ENCODE measurements around the gene SHISA9.

Gene SHISA9

DNA sequence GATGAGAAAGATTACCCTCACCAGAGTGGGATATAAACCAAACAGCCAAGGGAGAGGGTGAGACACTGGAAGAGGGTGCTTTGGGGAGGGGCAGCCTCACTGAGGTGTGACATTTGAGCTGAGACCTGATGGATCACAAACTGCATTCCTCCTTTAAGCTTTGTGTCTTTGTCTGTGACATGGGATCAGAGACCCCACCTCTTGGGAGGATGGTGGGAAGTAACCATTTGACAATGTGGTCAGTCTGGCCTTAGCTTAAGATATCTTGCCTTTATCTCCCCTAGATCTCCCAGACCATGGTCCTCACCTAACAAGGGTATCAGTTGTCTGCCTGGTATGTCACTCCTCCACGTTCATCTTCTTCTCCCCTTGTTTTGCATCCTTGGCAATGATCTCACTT lies 163.4 kb downstream of the SHISA9 start:
- DNase-seq = no peak

DNA sequence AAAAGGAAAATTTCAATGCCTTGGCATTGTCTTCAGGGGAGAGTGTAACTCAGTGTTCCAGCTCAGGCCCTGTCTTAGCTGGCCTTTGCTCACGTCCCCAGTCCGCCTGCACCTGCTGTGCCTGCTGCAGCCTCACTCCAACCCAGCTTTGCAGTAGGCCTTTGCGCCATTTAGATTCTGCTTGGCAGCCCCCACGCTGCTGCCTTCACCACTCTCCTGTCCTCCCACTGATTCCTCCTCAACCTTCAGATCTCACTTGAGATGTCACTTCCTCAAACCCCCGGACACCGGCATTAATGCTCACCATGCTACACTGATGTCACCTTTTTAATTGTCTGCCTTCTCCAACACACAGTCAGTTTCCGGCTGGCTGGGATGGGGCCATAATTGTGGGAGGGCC lies 166.2 kb downstream of the SHISA9 start:
- DNase-seq = peak in 18 of 56 donors; percentile 5 to 60 (median 14)

DNA sequence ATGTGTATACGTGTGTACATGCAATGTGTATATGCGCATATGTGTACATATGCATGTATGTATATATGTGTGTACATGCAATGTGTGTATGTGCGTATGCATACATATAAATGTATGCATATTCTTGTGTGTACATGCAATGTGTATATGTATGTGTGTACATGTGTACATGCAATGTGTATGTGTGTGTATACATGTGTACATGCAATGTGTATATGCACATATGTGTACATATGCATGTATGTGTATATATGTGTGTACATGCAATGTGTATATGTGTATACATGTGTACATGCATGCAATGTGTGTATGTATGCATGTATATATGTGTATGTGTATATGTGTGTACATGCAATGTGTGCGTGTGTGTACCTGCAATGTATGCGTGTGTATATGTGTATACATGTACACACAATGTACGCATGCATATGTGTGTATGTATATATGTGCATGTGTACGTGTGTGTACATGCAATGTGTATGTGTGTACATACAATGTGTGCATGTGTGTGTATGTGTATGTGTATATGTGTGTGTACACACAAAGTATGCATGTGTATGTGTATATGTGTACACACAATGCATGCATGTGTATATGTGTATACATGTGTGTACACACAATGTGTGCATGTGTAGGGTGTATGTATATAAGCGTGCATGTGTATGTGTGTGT lies 167.7 kb downstream of the SHISA9 start:
- DNase-seq = no peak

GRCh38 chr16:13070268-13070667 lies 168.9 kb downstream of the SHISA9 start:
- peak in 37 of 56 donors; percentile 5 to 73 (median 27) for DNase-seq

DNA sequence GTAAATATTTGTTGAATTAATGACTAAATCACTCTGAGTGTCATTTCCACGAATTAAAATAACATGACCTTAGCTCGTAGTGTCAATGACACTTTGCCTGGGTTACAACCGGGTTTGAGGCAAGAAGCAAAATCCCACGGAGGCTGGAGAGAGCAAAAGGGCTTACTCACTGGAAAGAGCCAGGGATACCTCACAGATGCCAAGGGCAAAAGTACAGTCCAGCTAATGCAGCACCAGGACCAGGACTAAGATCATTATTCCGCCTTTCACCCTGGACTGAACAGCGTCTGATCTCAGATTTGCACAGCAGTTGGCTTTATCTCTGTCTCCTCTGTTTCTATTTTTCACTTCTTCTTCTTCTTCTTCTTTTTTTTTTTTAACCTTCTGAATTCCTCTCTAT lies 175.5 kb downstream of the SHISA9 start:
- no peak for DNase-seq

DNA sequence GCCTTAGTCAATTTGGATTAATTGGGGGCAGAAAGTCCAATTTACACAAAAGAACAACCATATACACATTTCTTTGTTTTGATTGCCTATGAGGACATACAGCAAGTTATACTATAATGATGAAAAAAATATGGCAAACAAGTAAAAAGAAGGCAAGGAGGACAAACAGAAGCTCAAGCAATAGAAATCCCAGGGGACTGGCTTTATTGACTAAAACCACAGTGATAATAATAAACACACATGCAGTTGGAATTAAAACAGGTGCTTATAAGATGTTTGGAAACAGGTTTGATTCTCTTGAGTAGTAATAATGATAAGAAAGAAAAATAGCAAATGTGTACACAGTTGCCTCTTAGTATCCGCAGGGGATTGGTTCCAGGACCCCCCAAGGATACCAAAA lies 176.4 kb downstream of the SHISA9 start:
- DNase-seq = no peak

DNA sequence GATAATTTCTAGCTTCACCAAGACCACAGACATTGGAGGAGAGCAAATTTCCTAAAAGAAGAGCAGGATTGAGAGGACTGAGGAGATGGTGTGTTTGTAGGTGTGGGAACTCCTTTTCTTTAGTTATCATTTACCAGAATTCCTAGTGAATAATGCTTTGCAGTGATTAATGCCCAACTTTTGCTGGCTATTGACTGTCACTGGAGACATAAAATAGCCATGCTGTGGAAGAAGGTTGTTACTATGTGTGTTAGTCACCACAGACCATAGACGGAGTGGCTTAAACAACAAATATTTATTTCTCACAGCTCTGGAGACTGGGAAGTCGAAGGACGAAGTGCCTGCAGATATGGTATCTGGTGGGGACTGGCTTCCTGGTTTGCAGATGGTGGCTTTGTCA lies 179.1 kb downstream of the SHISA9 start:
- no peak for DNase-seq

DNA sequence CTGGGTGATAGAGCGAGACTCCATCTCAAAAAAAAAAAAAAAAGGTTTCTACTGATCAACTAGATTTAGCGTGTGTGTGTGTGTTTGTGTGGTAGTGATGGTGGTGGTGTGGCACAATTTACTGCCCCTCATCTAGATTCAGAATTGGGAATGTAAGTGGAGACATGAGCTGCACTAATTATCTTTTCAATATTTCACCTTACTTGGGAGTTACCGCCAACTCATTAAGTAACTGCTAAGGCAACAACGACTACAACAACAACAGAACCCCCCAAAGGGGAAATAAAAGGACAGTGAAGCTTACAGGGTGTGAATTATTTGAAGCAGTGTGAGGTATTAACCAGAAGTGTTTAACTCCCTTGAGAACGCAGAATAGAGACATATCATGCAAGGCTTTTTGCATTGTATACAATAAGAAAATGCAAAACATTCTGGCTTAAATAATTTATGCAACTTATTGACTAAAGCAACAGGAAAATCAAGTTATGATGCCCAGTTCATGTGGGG lies 180.5 kb downstream of the SHISA9 start:
- no peak for DNase-seq

GRCh38 chr16:13083681-13084080 lies 182.3 kb downstream of the SHISA9 start:
- no peak for DNase-seq

- no peak for DNase-seq
Observed at GRCh38 chr16:13084331-13084730, 182.9 kb downstream of the SHISA9 start.

DNA sequence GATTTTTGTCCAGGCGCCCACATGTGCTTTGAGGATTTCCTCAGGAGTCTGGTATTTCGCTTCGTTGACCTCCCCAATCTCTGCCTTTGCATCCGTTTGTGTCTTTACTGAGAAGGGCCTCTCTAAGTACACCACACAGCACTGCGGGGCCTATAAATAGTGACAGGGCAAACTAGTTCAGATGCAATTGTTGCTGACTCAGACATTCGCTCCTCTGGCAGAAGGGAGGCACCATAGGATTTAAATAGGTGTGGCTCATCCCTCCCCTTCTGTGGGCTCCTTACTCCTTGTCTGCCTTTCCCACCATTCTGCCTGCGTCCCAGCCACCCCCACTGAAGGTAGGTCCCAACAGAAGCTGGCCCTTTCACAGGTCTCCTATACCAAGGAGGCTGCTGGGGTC lies 192.3 kb downstream of the SHISA9 start:
- DNase-seq = peak in 10 of 56 donors; percentile 4 to 34 (median 12)

- no peak for DNase-seq
Observed at GRCh38 chr16:13095061-13095460, 193.7 kb downstream of the SHISA9 start.

- DNase-seq = no peak
Observed at GRCh38 chr16:13098536-13098935, 197.1 kb downstream of the SHISA9 start.

GRCh38 chr16:13099822-13100221 lies 198.4 kb downstream of the SHISA9 start:
- DNase-seq = no peak

DNA sequence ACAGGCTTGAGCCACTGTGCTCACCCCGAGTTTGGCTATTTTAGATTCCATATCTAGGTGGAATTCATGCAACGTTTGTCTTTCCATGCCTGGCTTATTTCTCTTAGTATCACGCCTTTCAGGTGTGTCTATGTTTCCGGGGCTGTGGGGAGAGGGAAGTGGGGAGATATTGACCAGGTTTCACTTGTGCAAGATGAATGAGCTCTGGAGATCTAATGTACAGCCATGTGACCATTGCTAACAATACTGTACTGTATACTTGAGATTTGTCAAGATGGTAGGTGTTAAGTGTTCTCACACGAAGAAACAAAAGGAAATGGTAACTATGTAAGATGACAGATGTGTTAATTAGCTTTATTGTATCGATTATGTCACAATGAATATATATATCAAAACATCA lies 199.6 kb downstream of the SHISA9 start:
- no peak for DNase-seq

- no peak for DNase-seq
Observed at GRCh38 chr16:13101828-13102227, 200.4 kb downstream of the SHISA9 start.

- no peak for DNase-seq
Observed at GRCh38 chr16:13102401-13102800, 201.0 kb downstream of the SHISA9 start.

DNA sequence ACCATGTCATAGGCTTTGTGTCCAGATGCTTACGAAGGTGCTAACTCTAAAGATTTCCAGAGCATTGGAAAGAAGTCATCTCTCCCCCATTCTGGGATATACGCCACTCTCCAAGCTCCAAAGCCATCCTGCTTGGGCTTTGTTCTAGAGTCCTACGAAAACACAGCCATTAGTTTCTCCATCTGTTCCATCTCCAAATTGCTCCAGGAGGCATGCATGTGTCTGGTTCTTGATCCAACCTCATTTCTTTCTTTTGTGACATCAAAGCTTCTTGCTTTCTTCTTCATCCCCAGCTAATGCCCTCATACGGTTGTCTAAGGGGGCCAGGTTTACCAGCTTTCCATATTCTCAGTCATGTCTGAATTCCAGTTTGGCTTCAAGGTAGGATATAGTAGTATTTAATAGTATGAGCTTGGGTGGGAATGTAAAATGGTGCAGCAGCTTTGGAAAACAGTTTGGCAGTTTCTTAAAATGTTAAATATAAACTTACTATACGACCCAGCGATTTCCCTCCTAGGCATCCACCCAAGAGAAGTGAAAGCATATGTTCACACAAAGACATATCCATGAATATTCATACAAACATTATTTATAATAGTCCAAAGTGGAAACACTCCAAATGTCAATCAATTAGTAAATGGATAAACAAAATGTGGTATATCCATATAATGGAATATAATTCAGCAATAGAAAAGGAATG lies 202.6 kb downstream of the SHISA9 start:
- DNase-seq = no peak

- no peak for DNase-seq
Observed at GRCh38 chr16:13104772-13105171, 203.4 kb downstream of the SHISA9 start.

- no peak for DNase-seq
Observed at GRCh38 chr16:13105427-13105826, 204.0 kb downstream of the SHISA9 start.

DNA sequence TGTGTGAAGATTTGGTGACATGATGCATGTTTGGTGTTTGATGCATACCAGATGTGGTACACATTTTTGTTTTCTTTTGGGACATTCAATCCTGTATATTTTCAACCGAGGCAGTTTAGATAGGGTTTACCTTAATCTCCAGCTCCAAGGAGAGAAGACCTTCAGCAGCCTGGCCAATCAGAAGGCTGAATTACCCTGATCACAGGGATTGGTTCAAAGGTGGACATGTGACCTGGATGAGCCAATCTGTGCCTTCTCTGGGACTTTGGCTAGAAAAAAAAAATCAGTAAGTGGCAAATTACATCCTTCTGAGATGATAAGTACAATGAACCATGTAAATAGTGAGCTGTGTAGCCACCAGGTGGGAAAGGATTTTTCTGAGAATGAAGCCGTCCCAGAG lies 205.1 kb downstream of the SHISA9 start:
- DNase-seq = no peak

DNA sequence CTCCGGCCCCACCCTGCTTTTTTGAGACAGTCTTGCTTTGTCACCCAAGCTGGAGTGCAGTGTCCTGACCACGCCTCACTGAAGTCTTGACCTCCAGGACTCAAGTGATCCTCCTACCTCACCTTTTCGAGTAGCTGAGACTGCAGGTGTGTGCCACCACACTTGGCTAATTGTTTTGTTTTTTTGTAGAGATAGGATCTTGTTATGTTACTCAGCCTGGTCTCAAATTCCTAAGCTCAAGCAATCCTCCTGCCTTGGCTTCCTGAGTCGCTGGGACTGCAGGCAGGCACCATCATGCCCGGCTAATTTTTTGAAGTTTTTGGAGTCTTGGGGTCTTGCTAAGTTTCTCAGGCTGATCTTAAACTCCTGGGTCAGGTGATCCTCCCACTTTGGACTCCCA lies 206.7 kb downstream of the SHISA9 start:
- DNase-seq = no peak

DNA sequence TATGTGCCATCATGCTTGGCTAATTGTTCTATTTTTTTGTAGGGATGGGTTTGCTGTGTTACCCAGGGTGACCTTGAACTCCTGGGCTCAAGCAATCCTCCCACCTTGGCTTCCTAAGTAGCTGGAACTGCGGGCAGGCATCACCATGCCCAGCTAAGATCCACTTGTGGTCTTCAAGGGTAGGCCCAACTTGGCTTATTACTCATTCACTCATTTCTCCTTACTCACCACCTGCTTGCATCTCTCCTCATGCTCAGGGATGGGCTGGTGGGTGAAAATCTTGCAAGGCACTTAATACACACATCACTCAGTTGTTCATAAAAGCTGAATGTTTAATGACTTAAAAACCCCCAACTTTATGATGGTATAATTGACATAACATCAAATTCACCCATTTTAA lies 207.8 kb downstream of the SHISA9 start:
- DNase-seq = no peak
